Stimulated activated CD4-positive, alpha-beta T cell treated with anti-CD3 and anti-CD28 coated beads, Interleukin-1b, Interleukin-23, amount 100 ng/mL, for 24 hours (primary cell): ENCODE data around the gene CFB.

Source experiments
- DNase-seq, 4 experiments: peaks; one replicate each; pipeline ENCODE4 v3.0.0-alpha.2; 2020; ENCODE audit warnings: low read depth in 4 of 4, low spot score in 1 of 4

Gene CFB

DNA sequence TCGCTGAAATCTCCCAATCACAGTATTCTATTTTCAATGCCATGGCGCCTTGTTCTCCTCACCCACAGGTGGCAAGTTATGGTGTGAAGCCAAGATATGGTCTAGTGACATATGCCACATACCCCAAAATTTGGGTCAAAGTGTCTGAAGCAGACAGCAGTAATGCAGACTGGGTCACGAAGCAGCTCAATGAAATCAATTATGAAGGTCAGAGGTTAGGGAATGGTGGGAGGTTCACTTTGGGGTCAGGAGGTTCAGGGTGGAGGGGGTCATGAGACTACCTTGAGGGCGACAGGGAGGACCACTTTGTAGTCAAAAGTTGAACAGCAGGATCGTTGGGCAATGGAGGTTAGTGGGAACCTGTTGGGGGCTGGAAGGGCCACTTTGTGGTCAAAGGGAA is 2.4 kb downstream of the CFB start:
- DNase-seq = no peak

DNA sequence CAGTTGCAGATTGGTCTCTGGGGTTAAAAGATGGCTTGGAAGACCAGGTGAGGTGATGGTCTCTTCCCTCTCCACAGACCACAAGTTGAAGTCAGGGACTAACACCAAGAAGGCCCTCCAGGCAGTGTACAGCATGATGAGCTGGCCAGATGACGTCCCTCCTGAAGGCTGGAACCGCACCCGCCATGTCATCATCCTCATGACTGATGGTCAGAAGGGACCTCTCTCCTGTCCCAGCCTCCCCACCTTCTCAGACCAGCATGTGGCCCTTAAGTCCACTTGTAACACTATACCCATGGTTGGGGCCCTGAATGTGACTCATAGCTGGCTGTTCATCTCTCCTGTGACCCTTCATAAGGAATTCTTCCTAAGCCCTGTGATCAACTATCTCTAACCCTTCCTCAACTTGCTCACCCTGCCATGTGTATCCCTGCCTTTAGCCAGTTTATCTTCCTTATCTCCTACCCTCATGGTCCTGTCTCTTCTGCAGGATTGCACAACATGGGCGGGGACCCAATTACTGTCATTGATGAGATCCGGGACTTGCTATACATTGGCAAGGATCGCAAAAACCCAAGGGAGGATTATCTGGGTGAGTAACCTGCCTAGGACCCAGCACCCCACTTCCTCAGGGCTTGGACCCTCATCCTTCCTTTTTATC is 3.0 kb downstream of the CFB start:
- DNase-seq = no peak

DNA sequence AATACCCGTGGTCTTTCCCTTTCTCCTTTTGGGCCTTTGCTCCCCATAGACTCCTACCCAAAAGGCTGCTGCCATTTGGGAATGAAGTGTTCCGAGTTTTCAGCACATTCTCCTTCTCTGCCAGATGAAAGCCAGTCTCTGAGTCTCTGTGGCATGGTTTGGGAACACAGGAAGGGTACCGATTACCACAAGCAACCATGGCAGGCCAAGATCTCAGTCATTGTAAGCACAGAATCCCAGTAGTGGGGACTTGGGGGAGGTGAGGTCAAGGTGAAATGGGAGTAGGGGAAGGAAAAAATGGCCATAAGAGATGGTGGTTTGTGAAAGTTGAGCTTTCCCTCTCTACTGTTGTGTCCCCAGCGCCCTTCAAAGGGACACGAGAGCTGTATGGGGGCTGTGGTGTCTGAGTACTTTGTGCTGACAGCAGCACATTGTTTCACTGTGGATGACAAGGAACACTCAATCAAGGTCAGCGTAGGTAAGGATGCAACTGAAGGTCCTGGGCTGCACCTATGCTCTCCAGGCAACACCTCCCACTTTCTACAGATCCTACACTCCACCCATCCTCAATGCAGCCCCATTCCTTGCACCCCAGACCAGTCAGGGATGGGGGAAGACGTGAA is 4.1 kb downstream of the CFB start:
- DNase-seq = no peak

DNA sequence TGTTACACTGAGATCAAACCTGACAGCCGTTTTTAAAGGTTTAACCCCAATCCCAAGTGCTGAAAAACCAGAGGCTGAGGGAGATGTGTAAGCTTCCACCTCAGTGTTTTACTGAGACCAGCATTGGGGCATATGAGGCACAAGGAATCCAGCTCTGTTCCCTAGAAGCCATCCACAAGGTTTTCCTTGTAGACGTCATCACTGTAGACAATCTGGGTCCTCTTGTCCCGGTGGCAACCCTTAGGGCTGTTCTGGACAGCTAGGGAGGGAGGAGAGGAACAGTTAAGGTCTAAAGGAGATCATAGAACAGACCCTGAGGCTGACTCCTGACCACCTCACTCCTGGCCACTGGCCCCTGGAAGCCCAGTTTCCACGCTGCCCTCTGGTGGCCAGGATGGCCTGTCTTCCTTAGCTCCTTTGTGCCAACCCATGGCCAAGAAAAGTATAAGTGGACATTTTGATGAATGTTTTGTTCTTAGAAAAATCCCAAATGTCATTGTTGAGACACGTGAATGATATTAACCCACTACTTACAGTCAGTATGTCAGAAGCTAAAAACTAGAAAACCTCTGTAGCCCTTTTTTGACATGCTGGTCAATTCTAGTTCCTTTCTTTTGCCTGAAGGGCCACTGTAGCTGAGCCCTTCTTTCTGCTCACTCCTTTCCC is 6.4 kb downstream of the CFB start:
- DNase-seq = no peak

DNA sequence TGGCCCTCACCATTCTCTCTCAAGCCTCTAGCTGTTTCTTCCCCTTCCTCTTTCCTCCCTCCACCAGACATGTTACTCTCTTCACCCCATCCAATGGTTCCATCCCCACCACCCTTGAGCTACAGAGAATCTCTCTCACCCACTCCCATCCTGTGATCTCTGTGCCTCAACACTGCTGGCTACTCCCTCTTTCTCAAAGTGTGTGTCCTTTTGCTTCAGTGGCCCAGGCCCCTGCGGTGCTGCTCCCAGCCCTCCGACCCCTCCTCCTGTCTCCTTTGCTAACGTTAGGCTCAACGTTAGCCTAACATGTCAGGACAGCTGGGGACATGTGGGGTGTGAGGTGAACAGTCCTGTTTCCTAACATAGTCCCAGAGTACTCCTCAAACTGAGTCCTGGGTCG is 7.0 kb downstream of the CFB start:
- no peak for DNase-seq

DNA sequence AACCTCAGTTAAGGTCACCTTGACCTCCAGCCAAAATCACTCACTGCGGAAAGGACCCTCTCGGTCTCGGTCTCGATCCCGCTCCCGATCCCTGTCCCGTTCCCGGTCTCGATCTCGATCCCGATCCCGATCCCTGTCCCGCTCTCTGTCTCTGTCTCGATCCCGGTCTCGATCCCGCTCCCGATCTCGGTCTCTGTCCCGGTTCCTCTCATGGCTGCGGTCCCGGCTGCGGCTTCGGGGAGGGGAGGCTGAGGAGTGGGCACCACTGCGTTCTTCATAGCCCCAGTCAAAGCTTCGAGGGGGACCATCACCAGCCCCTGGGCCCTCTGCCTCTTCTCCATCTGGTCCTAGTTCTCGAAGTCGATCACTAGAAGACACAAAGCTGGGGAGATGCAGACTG is 8.6 kb downstream of the CFB start:
- DNase-seq = no peak

DNA sequence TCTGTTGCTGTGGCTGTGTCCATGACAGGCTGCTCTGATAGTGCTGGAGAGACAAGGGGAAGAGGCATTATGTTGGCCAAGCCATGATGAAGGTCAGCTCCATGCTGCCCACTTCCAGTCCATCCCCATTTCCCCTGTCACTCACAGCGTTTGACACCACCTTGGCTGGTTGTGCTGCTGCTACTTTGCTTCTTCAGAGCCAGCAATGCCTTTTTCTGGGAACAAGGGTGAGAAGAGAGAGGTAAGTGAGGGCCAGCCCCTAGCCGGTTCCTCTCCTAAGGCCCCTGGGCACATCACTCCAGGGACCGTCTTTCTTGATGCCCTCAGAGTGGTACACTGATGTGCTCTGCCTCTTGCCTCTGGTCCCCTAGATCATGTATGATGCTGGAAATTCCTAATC is 10.9 kb downstream of the CFB start:
- no peak for DNase-seq

DNA sequence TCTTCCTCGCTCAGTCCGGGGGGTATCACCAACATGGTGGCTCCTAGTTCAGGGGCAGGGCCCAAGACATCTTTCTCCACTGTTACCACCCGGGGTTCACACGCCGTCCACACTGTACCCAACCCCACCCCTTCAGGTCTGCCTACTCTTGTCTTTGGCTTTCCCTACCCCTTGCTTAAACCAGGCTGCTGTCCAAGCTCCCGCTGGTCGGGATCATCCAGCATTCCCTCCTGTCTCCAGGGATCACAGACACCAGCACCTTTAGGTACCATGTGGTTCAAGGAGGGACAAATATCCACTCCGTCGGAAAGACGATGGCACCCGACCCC is 12.5 kb downstream of the CFB start:
- DNase-seq = no peak

DNA sequence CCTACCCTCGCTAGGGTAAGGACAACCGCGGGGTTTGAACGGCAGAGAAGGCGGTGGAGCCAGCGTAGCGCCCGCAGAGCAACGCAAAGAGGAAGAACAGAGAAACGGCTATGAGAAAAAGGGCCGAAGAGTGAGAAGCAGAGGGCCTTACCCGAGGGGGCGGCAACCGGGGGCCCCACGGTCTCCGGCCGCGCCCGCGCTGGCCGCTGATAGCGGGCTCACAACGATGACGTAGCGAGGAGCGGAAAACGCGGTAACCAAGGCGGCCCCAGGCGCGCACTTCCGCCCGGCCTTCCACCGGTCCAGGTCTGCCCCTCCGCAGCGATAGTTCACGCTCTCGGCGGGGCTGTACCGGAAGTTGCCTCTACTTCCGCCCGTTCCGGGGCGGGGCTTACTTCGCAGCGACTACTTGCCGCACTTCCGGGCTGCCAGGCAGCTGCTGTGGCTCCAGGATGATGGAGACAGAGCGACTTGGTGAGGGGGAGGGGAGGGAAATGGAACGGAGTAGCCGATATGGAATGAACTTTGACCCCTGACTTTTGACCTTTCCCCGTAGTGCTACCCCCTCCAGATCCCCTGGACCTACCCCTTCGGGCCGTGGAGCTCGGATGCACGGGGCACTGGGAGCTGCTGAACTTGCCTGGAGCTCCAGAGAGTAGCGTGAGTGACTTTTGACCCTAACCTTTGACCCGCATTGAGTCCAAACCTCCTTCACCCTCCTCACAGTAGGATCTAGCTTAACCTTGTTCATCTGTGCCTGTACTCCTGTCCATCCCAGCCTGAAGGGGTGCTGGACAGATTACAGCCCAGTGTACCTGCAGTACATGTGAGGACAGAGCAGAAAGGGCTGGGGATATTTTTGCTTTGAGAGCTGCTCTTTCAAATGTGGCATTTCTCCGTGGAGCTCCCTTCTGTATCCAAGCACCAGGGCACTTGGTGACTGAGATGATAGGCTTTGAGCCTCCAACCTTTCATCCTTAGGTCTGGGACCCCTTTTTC is 13.1 kb downstream of the CFB start, which contains the start of the genes NELFE and SKIC2:
Gene NELFE, minus strand, starts transcription at position 231 of the 999 bp plus-strand sequence. CDS start 525 bp downstream, outside the sequence.
Gene SKIC2, plus strand, starts transcription at position 435 of the 999 bp plus-strand sequence. Its CDS starts 18 bp downstream, at position 453.
- peak; percentile 93 to 98 (median 96) for DNase-seq

DNA sequence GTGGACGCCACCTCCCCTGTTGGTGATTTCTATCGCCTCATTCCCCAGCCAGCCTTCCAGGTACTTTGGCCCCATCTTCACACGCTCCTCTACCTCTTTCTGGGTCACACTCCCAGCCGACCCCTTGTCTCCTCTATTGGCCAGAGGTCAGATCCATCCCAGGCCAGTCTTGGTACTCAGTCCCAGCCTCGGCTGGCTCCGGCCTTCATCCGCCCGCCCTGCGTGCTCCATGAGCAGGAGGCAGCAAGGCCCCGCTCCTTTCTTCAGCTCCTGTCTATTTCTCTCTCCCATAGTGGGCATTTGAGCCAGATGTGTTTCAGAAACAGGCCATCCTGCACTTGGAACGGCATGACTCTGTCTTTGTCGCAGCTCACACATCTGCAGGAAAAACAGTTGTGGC is 15.7 kb downstream of the CFB start:
- no peak for DNase-seq

DNA sequence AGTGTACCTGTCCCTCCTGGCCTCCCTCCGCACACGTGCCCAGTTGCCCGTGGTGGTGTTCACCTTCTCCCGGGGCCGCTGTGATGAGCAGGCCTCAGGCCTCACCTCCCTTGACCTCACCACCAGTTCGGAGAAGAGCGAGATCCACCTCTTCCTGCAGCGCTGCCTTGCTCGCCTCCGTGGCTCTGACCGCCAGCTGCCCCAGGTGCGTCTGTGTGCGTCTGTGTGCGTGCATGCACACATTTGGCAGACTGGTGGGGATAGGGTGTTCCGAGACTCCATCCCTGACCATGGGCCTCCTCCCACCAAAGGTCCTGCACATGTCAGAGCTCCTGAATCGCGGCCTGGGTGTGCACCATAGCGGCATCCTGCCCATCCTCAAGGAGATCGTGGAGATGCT is 18.0 kb downstream of the CFB start:
- DNase-seq = no peak

DNA sequence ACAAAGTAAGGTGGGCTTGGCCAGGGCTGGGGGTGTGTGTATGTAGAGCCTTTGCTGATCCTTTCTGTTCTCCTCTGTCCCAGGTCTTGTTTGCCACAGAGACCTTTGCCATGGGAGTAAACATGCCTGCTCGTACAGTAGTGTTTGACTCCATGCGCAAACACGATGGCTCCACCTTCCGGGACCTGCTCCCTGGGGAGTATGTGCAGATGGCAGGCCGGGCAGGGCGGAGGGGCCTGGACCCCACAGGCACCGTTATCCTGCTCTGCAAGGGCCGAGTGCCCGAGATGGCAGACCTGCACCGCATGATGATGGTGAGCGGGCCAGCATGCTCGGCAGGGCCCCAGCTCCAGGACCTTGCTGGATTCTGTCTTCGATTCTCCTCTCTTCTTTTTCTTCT is 19.8 kb downstream of the CFB start:
- DNase-seq = no peak

DNA sequence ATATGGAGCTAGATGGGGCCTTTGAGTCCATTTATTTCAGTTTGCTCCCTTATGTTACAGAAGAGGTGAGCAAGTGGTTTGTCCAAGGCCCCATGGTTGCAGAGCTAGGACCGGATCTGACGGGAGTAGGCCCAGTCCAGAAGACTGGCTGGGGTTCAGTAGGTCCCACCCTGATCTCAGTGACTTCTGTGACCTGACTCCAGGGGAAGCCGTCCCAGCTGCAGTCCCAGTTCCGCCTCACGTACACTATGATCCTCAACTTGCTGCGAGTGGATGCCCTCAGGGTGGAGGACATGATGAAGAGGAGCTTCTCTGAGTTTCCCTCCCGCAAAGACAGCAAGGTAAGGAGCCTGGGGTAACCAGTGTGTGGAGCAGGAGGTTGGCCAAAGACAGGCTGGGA is 20.6 kb downstream of the CFB start:
- DNase-seq = no peak

DNA sequence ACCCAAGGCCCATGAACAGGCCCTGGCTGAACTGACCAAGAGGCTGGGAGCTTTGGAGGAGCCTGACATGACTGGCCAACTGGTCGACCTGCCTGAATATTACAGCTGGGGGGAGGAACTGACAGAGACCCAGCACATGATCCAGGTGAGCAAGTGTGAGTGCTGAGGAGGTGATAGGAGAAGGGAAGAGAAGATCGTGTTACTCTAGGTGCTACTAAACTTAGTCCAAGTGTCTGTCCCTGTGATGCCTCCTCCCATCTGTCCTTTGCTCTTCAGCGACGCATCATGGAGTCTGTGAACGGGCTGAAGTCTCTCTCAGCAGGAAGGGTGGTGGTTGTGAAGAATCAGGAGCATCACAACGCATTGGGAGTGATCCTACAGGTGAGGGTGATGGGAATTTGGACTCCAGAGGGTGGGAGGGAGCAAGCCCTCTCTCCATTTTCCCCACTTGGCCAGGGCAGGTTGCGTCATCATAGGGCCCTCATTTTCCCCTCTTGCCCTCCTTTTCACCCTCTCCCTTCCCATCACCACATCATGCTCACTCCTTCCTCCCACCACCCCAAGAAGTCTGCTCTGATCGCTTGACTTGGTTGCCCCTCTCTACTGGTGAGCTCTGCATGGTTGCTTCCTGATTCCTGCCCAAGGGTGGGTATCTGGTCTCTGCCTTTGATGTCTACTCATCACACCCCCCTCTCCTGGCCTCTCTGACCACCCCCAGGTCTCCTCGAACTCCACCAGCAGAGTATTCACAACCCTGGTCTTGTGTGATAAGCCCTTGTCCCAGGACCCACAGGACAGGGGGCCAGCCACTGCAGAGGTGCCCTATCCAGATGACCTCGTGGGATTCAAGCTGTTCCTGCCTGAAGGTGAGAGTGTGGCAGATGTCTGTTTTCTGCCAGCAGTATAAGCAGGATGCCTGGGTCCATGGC is 21.4 kb downstream of the CFB start:
- DNase-seq = no peak

DNA sequence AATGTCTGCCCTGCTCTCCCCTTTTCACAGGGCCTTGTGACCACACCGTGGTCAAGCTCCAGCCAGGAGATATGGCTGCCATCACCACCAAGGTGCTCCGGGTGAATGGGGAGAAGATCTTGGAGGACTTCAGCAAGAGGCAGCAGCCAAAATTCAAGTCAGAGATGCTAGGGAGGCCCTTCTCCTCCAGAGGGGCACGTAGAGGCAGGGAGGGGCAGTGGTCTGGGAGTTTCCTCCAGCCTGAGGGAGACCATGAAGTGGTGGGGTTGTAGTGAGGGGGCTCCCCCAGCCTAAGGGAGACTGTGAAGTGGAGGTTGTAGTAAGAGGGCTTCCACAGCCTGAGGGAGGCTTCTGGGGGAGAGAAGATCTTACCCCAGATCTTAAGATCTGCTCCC is 22.0 kb downstream of the CFB start:
- DNase-seq = no peak

DNA sequence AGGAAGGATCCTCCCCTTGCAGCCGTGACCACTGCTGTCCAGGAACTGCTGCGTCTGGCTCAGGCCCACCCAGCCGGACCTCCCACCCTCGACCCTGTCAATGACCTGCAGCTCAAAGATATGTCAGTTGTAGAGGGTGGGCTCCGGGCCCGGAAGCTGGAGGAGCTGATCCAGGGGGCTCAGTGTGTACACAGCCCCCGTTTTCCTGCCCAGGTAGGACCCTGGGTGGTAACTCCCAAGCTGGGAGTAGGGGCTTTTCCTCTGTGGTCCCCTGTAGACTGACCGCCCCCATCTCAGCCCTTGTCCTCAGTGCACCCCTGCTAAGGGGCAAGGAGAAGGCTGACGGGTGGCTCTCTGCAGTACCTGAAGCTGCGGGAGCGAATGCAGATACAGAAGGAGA is 22.4 kb downstream of the CFB start:
- no peak for DNase-seq

DNA sequence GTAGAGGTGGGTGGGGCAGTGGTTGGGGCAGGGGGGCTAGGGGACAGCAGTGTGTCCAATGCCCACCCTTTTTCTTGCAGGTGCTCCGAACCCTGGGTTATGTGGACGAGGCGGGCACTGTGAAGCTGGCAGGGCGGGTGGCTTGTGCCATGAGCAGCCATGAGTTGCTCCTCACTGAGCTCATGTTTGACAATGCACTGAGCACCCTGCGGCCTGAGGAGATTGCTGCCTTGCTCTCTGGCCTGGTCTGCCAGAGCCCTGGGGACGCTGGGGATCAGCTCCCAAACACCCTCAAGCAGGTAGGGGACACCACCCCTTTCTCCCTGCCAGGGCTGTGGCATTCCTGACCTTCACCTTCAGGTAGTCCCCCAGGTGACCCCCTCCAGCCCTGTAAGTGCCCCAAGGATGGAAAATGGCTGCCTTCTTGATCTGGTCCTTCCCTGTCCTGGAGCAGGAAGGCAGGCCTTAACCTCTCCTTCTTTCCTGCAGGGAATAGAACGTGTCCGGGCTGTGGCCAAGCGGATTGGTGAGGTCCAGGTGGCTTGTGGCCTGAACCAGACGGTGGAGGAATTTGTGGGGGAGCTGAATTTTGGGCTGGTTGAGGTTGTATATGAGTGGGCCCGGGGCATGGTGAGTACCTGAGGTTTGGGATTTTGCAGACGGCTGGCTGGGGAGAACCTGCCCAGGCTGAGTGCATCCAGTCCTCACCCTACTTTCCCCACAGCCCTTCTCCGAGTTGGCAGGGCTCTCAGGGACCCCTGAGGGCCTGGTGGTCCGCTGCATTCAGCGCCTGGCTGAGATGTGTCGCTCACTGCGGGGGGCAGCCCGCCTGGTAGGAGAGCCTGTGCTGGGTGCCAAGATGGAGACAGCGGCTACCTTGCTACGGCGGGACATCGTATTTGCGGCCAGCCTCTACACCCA is 23.2 kb downstream of the CFB start:
- DNase-seq = no peak

DNA sequence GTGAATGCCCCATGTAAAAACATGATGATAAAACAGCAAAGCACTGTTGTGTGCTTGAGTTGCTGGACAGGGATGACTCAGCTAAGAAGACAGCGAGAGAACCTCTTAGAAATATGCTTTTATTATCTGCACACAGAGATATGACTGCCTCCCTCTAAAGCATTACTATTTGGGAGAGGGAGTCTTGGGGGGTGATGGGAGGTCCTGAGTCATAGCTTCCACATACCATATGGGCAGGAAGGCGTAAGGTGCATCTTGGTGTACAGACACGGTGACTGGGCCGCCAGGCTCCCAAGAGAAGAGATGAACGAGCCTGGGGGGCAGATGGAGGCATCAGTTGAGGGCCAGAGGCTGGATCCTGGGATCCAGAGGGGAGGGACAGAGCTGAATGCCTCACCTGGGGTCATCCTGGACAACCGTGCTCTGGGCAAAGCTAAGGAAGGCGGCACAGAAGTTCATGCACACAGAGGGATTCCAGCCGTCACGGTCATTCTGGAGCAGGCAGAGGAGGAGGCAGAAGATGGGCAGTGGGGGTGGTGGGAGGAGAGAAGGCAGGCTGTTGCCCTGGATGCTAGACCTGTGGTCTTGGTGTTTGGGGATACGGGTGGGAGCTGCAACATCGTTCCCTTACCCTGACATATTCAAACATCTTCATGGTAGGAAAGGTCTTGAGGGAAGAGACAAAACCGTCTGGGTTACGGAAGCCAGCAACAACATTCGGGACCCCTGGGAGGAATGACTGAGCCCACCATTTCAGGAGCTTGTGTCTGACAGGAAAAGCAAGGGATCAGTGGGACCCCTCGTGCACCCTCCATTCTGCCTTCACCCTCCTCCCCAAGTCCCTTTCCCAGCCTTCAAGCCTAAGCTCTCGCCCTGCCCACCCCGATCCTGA is 24.1 kb downstream of the CFB start:
- no peak for DNase-seq
